ENCODE results near the gene THBS4.

THBS4 gene

GRCh38 chr5:80116465-80116864, 81.3 kb downstream of the THBS4 start:
- no peak for DNase-seq

GRCh38 chr5:80117446-80117845, 82.3 kb downstream of the THBS4 start:
- no peak for DNase-seq

- no peak for DNase-seq
Measured at GRCh38 chr5:80119372-80119771, 84.2 kb downstream of the THBS4 start.

GRCh38 chr5:80122579-80122978, 87.4 kb downstream of the THBS4 start:
- DNase-seq = peak in 6 of 51 donors; percentile 6 to 20 (median 14)

- no peak for DNase-seq
Measured at GRCh38 chr5:80124121-80124918, 89.2 kb downstream of the THBS4 start.

- no peak for DNase-seq
Measured at GRCh38 chr5:80125022-80125961, 90.1 kb downstream of the THBS4 start.

- DNase-seq = peak in 1 of 51 donors; percentile 22
Measured at GRCh38 chr5:80125962-80126480, 90.9 kb downstream of the THBS4 start.

- no peak for DNase-seq
Measured at GRCh38 chr5:80127116-80127552, 92.0 kb downstream of the THBS4 start.

- DNase-seq = no peak
Measured at GRCh38 chr5:80128141-80128540, 93.0 kb downstream of the THBS4 start.

- no peak for DNase-seq
Measured at GRCh38 chr5:80129146-80129545, 94.0 kb downstream of the THBS4 start.

Measured in hypothalamus (tissue), 51 donors.